HL-60/S4 (cell line): Measurements from ENCODE around the gene NEU1.
"Not testable (repeated sequence)": the region's sequence is repeated elsewhere in the genome, so short reads cannot be mapped to it uniquely, and the experiment has no call there.

Experiments used
- in situ Hi-C: fragments of 300-500 bp; cut with MboI; formaldehyde crosslinking; loops from 2 replicates; pipeline ENCODE4 v1.14.3; 2022; ENCODE audit warnings: low sequenced_read_pairs

Gene NEU1

GRCh38 chr6:31822036-31822821 is 40.4 kb downstream of the NEU1 start:
- in situ Hi-C loops: no loop called here

GRCh38 chr6:31821301-31822035 is 41.2 kb downstream of the NEU1 start:
- in situ Hi-C loops: no loop called here

- in situ Hi-C loops: not testable (repeated sequence)
Measured at GRCh38 chr6:31820399-31820798, 42.2 kb downstream of the NEU1 start.

- in situ Hi-C loops: no loop called here
Measured at GRCh38 chr6:31819871-31820299, 42.7 kb downstream of the NEU1 start.

GRCh38 chr6:31817929-31818511 is 44.6 kb downstream of the NEU1 start:
- in situ Hi-C loops: not testable (repeated sequence)

- in situ Hi-C loops: not testable (repeated sequence)
Measured at GRCh38 chr6:31817133-31817928, 45.3 kb downstream of the NEU1 start.

GRCh38 chr6:31815025-31815838 is 47.4 kb downstream of the NEU1 start, which contains the start of the genes HSPA1A and HSPA1L:
HSPA1A (plus strand) TSS chr6:31815543; CDS start chr6:31815757, 214 bp downstream.
HSPA1L (minus strand) TSS chr6:31815283; CDS start chr6:31811972, 3,311 bp downstream.
- in situ Hi-C loops: no loop called here

GRCh38 chr6:31814677-31815024 is 48.0 kb downstream of the NEU1 start:
- in situ Hi-C loops: no loop called here

- in situ Hi-C loops: no loop called here
Measured at GRCh38 chr6:31813465-31813849, 49.2 kb downstream of the NEU1 start.

GRCh38 chr6:31811645-31812044 is 51.0 kb downstream of the NEU1 start:
- in situ Hi-C loops: no loop called here

GRCh38 chr6:31808599-31808998 is 54.0 kb downstream of the NEU1 start:
- in situ Hi-C loops: not testable (repeated sequence)
